Mesothelial cell of epicardium (in vitro differentiated cells): ENCODE measurements around the gene METTL3. TPM values are rescaled to one million over a fixed set of nuclear protein-coding genes. Genes with fewer than 3 reads are reported as not detected.

ENCODE experiments used
- DNase-seq, 2 experiments: peaks; one replicate each; pipeline ENCODE4 v3.0.0; 2021; ENCODE audit warnings: low spot score in 2 of 2; ENCODE audit not compliant: unreplicated experiment in 2 of 2
- H3K27ac Mint-ChIP-seq: 2 replicates; pipeline ENCODE4 v1.8.0; 2021; ENCODE audit warnings: mixed read lengths
- H3K27me3 Mint-ChIP-seq: 2 replicates; pipeline ENCODE4 v1.8.0; 2021; ENCODE audit warnings: low read depth, mixed read lengths
- H3K36me3 Mint-ChIP-seq: 2 replicates; pipeline ENCODE4 v1.8.0; 2021; ENCODE audit warnings: mixed read lengths
- H3K4me1 Mint-ChIP-seq: 2 replicates; pipeline ENCODE4 v1.8.0; 2021; ENCODE audit warnings: mixed read lengths
- H3K4me3 Mint-ChIP-seq: 2 replicates; pipeline ENCODE4 v1.8.0; 2021; ENCODE audit warnings: mild to moderate bottlenecking, moderate library complexity, mixed read lengths
- H3K9me3 Mint-ChIP-seq: 2 replicates; pipeline ENCODE4 v1.8.0; 2021; ENCODE audit warnings: mixed read lengths
- total RNA-seq: library from RNA; stranded (reverse); gene quantifications from 3 replicates; pipeline ENCODE4 v1.2.1, GENCODE V29; 2021
- TF ChIP-seq, protein P1 (sequence below): fragments of 200-600 bp; sonication (generic); IDR thresholded peaks from one replicate; pipeline ENCODE4 v1.5.0; 2021; ENCODE audit warnings: antibody characterized with exemption; ENCODE audit not compliant: unreplicated experiment

Gene METTL3
- total RNA-seq, 1 donor from 2014 or later: 74.4 TPM

DNA sequence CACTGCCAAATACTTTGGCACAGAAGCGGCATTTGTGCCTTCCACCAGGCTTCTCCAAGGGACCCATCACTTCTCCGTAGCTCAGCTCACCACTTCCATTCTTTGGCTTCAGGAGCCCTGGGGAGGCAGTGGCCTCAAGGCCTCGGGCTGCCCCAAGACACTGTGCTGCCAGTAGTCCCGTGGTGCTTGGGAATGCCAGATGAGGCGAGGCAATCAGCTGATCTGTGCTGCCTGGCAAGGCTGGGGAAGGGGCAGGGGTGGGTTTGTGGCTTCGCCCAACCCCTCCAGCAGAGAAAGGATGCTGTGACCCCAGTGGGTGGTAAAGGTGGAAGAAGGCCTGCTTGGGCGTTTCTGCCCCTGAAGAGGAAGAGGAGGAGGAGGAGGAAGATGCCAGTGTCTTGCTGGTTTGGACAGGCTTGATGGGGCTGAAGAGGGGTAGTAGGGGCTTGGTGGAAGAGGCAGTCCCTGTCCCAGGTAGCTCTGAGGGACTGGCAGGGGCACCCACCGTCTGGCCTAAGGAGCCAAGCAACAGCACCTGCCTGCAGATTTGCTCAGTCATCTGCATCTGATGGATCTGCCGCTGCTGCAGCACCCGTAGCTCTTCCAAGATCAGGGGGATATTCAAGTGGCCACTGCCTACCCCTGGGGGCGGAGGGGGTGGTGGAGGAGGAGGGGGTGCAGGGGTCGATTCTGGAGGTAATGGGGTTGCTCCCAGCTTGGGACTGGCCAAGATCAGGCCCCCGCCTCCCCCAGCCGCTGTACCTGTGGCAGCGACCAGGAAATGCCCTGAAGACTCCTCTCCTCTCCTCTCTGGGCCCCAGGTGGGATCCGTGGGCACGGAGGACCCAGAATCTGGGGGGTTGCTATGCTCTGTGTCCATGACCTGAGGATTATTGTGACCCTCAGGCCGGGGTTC, 13.7 kb upstream of the METTL3 start:
- H3K36me3 Mint-ChIP-seq: peaks cover 32% of the 10 kb centered on the region
- peak overlapping the region; percentile 80 for H3K4me3 Mint-ChIP-seq
- TF ChIP-seq, protein P1, sequence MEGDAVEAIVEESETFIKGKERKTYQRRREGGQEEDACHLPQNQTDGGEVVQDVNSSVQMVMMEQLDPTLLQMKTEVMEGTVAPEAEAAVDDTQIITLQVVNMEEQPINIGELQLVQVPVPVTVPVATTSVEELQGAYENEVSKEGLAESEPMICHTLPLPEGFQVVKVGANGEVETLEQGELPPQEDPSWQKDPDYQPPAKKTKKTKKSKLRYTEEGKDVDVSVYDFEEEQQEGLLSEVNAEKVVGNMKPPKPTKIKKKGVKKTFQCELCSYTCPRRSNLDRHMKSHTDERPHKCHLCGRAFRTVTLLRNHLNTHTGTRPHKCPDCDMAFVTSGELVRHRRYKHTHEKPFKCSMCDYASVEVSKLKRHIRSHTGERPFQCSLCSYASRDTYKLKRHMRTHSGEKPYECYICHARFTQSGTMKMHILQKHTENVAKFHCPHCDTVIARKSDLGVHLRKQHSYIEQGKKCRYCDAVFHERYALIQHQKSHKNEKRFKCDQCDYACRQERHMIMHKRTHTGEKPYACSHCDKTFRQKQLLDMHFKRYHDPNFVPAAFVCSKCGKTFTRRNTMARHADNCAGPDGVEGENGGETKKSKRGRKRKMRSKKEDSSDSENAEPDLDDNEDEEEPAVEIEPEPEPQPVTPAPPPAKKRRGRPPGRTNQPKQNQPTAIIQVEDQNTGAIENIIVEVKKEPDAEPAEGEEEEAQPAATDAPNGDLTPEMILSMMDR: no peak
- peaks cover 30% of the 10 kb centered on the region for H3K4me1 Mint-ChIP-seq
- no peaks in the 10 kb centered on the region for H3K27me3 Mint-ChIP-seq
- H3K27ac Mint-ChIP-seq: peak overlapping the region; percentile 51
- no peaks in the 10 kb centered on the region for H3K9me3 Mint-ChIP-seq
- no peak for DNase-seq

DNA sequence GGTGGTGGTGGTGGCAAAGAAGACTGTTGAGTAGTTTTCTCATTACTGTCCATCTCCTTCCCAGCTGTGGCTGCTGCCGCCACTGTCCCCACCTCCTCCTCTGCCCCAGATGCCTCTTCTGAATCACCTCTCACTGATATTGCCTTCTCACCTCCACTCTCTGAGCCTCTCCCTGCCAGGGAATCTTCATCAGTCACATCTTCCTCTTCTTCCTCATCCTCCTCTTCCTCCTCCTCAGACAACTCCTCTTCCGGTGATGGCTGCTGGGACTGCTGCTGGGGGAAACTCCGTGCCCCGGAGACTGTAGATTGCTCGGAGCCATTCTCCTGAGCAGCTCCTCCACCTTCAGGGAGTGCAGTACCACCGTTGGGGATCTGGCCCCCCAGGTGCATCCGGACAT, 12.1 kb upstream of the METTL3 start:
- peaks cover 28% of the 10 kb centered on the region for H3K4me1 Mint-ChIP-seq
- no peaks in the 10 kb centered on the region for H3K9me3 Mint-ChIP-seq
- no peak overlapping the region for H3K4me3 Mint-ChIP-seq
- H3K36me3 Mint-ChIP-seq: peaks cover 32% of the 10 kb centered on the region
- H3K27ac Mint-ChIP-seq: no peak overlapping the region
- TF ChIP-seq, protein P1: no peak
- no peaks in the 10 kb centered on the region for H3K27me3 Mint-ChIP-seq
- no peak for DNase-seq

DNA sequence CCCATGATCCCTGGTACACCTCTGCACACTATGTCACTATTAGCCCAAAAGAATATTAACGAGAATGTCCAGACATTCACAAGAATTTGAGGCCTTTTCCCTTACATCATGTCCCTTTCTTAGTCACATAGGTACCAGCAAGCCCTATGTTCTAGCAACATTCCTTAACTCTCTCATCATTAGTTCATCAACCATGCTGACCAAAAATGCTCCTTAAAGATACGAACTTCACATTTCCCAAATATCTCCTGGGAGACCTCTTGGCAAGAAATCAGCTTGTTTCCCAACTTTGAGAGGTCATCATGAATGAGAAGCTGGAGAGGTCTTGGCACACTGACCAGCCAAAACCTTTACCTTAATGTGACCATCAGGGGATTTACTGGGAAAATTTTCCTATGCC, 10.4 kb upstream of the METTL3 start:
- no peak for DNase-seq
- Mint-ChIP-seq H3K4me3 (no peak overlapping the region), H3K27ac (no peak overlapping the region), H3K36me3 (peaks cover 32% of the 10 kb centered on the region), H3K27me3 (no peaks in the 10 kb centered on the region), H3K9me3 (no peaks in the 10 kb centered on the region), H3K4me1 (peaks cover 20% of the 10 kb centered on the region)
- TF ChIP-seq, protein P1: no peak

DNA sequence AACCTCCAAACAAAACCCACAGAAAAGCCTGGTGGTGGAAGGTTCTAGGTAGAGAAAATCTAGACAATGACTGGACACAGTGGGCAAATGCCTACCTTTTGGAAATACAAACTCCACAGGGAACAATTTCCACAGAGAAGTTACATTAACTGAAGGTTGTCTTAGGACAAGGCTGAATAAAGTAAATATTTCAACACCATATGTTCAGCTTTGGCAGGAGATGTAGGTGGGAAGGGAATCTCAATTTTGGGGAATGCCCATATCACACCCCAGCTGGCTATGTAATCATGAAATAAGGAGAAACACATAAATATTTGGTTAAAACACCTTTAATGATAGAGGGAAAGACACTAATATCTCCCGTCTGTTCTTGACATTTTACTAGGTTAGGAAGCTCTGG, 9.6 kb upstream of the METTL3 start:
- Mint-ChIP-seq H3K27ac (no peak overlapping the region), H3K4me3 (no peak overlapping the region), H3K4me1 (peaks cover 20% of the 10 kb centered on the region), H3K9me3 (no peaks in the 10 kb centered on the region), H3K36me3 (peaks cover 32% of the 10 kb centered on the region), H3K27me3 (no peaks in the 10 kb centered on the region)
- TF ChIP-seq, protein P1: no peak
- no peak for DNase-seq

DNA sequence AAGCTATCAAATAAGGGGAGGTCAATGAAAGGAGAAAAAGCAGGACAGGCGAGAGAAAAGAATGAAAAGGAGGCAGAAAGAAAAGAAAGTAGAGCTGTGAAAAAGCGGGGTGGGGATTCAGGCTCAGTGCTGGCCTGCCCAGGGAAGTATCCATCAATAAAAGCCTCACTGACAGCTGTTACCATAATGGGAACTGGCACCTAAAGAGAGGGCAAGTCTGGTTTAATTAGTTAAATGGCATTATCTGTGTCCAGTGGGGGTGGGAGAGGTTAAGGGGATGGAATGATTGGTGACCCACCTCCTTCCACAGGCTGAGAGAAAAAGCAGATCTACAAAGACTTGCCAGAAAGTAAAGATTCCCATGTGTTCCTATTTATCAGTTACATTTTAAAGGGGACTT, 7.6 kb upstream of the METTL3 start:
- H3K4me3 Mint-ChIP-seq: no peak overlapping the region
- H3K36me3 Mint-ChIP-seq: peaks cover 26% of the 10 kb centered on the region
- no peaks in the 10 kb centered on the region for H3K27me3 Mint-ChIP-seq
- peak overlapping the region; percentile 3 for H3K27ac Mint-ChIP-seq
- TF ChIP-seq, protein P1: no peak
- peaks cover 13% of the 10 kb centered on the region for H3K4me1 Mint-ChIP-seq
- no peak for DNase-seq
- no peaks in the 10 kb centered on the region for H3K9me3 Mint-ChIP-seq
